GM13977 (cell line): Measurements from ENCODE around the gene HEPN1.

Source experiments
- DNase-seq: peaks from one replicate; pipeline ENCODE4 v3.0.0; 2012; ENCODE audit warnings: low spot score
- CTCF ChIP-seq: IDR thresholded peaks from 2 replicates; pipeline ENCODE4 v1.5.1; 2012; ENCODE audit warnings: mild to moderate bottlenecking, control low read depth; ENCODE audit not compliant: insufficient read depth; ENCODE audit errors: extremely low read depth, missing control alignments
- in situ Hi-C: fragments of 300-500 bp; cut with MboI; formaldehyde crosslinking; loops from one replicate; pipeline ENCODE4 v1.12.0; 2022; ENCODE audit warnings: low sequenced_read_pairs, low pct_unique_long_range_greater_than_20kb, mixed read lengths, inconsistent platforms; ENCODE audit not compliant: unreplicated experiment

The HEPN1 gene

GRCh38 chr11:124916370-124916710 is 2.7 kb upstream of the HEPN1 start:
- in situ Hi-C loops = no loop called here
- no peak for DNase-seq
- no peak for TF ChIP-seq CTCF

GRCh38 chr11:124917115-124917637 is 1.9 kb upstream of the HEPN1 start:
- no peak for TF ChIP-seq CTCF
- in situ Hi-C loops = no loop called here
- DNase-seq = no peak

GRCh38 chr11:124919898-124920297 is 848 bp downstream of the HEPN1 start:
- no peak for TF ChIP-seq CTCF
- no peak for DNase-seq
- in situ Hi-C loops = no loop called here

- in situ Hi-C loops = no loop called here
- DNase-seq = no peak
- TF ChIP-seq CTCF = no peak
Measured at GRCh38 chr11:124920356-124920755, 1.3 kb downstream of the HEPN1 start.

- DNase-seq = peak; percentile 83
- in situ Hi-C loops = no loop called here
- TF ChIP-seq CTCF = no peak
Measured at GRCh38 chr11:124920870-124921609, 2.0 kb downstream of the HEPN1 start.

GRCh38 chr11:124922831-124923230 is 3.8 kb downstream of the HEPN1 start:
- DNase-seq = no peak
- in situ Hi-C loops = no loop called here
- no peak for TF ChIP-seq CTCF

GRCh38 chr11:124923296-124923695 is 4.2 kb downstream of the HEPN1 start:
- no peak for DNase-seq
- in situ Hi-C loops = no loop called here
- TF ChIP-seq CTCF = no peak
